GM12865 (cell line): Measurements from ENCODE around the gene SUPT4H1.

ENCODE experiments used
- DNase-seq: peaks from one replicate; pipeline ENCODE4 v3.0.0; 2010; ENCODE audit warnings: low read depth
- H3K4me3 ChIP-seq: 2 replicates; pipeline ENCODE4 v1.5.1; 2011; ENCODE audit warnings: mild to moderate bottlenecking, low read depth, low read length, control low read depth
- CTCF ChIP-seq: IDR thresholded peaks from 2 replicates; pipeline ENCODE4 v1.5.1; 2011; ENCODE audit warnings: low read length, control low read depth, low read depth, inconsistent platforms; ENCODE audit not compliant: insufficient read depth; ENCODE audit errors: missing control alignments

Gene SUPT4H1

GRCh38 chr17:58316260-58316960, 35.6 kb downstream of the SUPT4H1 start:
- no peak for DNase-seq
- no peak overlapping the region for H3K4me3 ChIP-seq
- no peak for TF ChIP-seq CTCF

GRCh38 chr17:58315750-58316149, 36.3 kb downstream of the SUPT4H1 start:
- no peak for TF ChIP-seq CTCF
- H3K4me3 ChIP-seq, result no peak overlapping the region
- DNase-seq, result no peak

GRCh38 chr17:58315281-58315711, 36.7 kb downstream of the SUPT4H1 start:
- no peak overlapping the region for H3K4me3 ChIP-seq
- DNase-seq, result no peak
- no peak for TF ChIP-seq CTCF

- DNase-seq, result no peak
- no peak for TF ChIP-seq CTCF
- H3K4me3 ChIP-seq, result no peak overlapping the region
Measured at GRCh38 chr17:58314706-58315015, 37.3 kb downstream of the SUPT4H1 start.

- DNase-seq, result no peak
- no peak overlapping the region for H3K4me3 ChIP-seq
- no peak for TF ChIP-seq CTCF
Measured at GRCh38 chr17:58313815-58314705, 37.9 kb downstream of the SUPT4H1 start.

- no peak for DNase-seq
- TF ChIP-seq CTCF, result no peak
- no peak overlapping the region for H3K4me3 ChIP-seq
Measured at GRCh38 chr17:58312829-58313228, 39.2 kb downstream of the SUPT4H1 start.
